Breast epithelium (tissue), 4 donors: ENCODE results near the gene TCTA. TPM values are rescaled to one million over a fixed set of nuclear protein-coding genes. Genes with fewer than 3 reads are reported as not detected.

ENCODE experiments used
- DNase-seq, 2 donors: peaks; one replicate each; pipeline ENCODE4 v3.0.0-alpha.2; 2019; ENCODE audit warnings: low spot score in 2 of 2
- H3K27ac ChIP-seq, 2 donors: fragments of 200-600 bp; sonication (generic) in 1 of 2; one replicate each; pipeline ENCODE4 v1.5.1; 2016 to 2019; ENCODE audit warnings: mild to moderate bottlenecking in 1 of 2
- H3K27me3 ChIP-seq, 2 donors: fragments of 200-600 bp; sonication (generic) in 1 of 2; one replicate each; pipeline versions ENCODE4 v1.5.1 to v1.6.0; 2017 to 2019; ENCODE audit warnings: control low read depth in 1 of 2, mild to moderate bottlenecking in 1 of 2
- H3K36me3 ChIP-seq: fragments of 200-600 bp; one replicate; pipeline ENCODE4 v1.5.1; 2019
- H3K4me1 ChIP-seq, 2 donors: fragments of 200-600 bp; sonication (generic); one replicate each; pipeline ENCODE4 v1.5.1; 2016 to 2019; ENCODE audit warnings: control low read depth in 1 of 2
- H3K4me3 ChIP-seq, 3 donors: fragments of 200-600 bp; sonication (generic); 1 replicate in 2 of 3; 2 replicates in 1 of 3; pipeline ENCODE4 v1.5.1; 2016 to 2019; ENCODE audit warnings: mild to moderate bottlenecking in 3 of 3, moderate library complexity in 2 of 3
- H3K9me3 ChIP-seq, 2 donors: fragments of 200-600 bp; sonication (generic) in 1 of 2; one replicate each; pipeline ENCODE4 v1.5.1; 2016 to 2019; ENCODE audit warnings: control low read depth in 1 of 2
- POLR2A ChIP-seq: fragments of 450-650 bp; IDR thresholded peaks from one replicate; pipeline ENCODE4 v1.6.1; 2016; ENCODE audit warnings: antibody characterized with exemption, mild to moderate bottlenecking, moderate library complexity
- POLR2AphosphoS5 ChIP-seq, 3 donors: sonication (generic); formaldehyde crosslinking; IDR thresholded peaks; one replicate each; pipeline ENCODE4 v1.6.1; 2017; ENCODE audit warnings: antibody characterized with exemption in 3 of 3
- intact Hi-C: fragments of 100-400 bp; cut with DNase I; formaldehyde crosslinking; loops from one replicate; pipeline ENCODE4 v1.15.1; 2023; ENCODE audit warnings: low total_unique reads
- total RNA-seq, 3 donors: library from RNA; depleted of rRNA; stranded (reverse); fragments of >200 nt; gene quantifications; one replicate each; pipeline ENCODE4 v1.1.0, GENCODE V29; 2016
- TF ChIP-seq, protein P1 (sequence below), 3 donors: fragments of 450-650 bp; IDR thresholded peaks; one replicate each; pipeline ENCODE4 v1.5.1; 2016 to 2017; ENCODE audit warnings: antibody characterized with exemption in 3 of 3, mild to moderate bottlenecking in 3 of 3, moderate library complexity in 3 of 3

The TCTA gene
- total RNA-seq, 3 donors from 2014 or later, result 22.6 to 29.0 (median 25.9) TPM

DNA sequence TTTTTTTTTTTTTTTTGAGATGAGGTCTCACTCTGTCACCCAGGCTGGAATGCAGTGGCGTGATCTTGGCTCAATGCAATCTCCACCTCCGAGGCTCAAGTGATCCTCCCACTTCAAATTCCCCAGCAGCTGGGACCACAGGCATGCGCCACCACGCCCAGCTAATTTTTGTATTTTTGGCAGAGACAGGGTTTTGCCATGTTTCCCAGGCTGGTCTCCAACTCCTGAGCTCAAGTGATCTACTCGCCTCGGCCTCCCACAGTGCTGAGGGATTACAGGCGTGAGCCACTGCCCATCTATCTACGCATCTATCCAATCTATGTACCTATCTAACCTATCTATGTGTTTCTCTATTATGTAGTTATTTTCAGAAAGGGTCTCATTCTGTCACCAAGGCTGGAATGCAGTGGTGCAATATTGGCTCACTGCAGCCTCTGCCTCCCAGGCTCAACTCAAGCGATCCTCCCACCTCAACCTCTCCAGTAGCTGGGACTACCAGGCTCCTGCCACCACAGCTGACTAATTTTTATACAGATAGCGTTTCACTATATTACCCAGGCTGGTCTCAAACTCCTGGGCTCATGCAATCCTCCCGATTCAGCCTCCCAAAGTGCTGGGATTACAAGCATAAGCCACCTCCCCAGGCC lies 33.9 kb upstream of the TCTA start:
- Histone ChIP-seq H3K4me3 (peak overlapping the region in 1 of 3 donors; percentile 0), H3K36me3 (no peaks in the 10 kb centered on the region), H3K4me1 (peaks cover 0 to 4% of the 10 kb centered on the region in 2 donors), H3K27ac (peak overlapping the region; percentile 14 to 25), H3K27me3 (no peaks in the 10 kb centered on the region), H3K9me3 (no peaks in the 10 kb centered on the region)
- TF ChIP-seq, protein P1, sequence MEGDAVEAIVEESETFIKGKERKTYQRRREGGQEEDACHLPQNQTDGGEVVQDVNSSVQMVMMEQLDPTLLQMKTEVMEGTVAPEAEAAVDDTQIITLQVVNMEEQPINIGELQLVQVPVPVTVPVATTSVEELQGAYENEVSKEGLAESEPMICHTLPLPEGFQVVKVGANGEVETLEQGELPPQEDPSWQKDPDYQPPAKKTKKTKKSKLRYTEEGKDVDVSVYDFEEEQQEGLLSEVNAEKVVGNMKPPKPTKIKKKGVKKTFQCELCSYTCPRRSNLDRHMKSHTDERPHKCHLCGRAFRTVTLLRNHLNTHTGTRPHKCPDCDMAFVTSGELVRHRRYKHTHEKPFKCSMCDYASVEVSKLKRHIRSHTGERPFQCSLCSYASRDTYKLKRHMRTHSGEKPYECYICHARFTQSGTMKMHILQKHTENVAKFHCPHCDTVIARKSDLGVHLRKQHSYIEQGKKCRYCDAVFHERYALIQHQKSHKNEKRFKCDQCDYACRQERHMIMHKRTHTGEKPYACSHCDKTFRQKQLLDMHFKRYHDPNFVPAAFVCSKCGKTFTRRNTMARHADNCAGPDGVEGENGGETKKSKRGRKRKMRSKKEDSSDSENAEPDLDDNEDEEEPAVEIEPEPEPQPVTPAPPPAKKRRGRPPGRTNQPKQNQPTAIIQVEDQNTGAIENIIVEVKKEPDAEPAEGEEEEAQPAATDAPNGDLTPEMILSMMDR (IDR thresholded peaks at IDR 0.05), result no peak
- no peak for TF ChIP-seq POLR2A
- intact Hi-C loops, result no loop called here
- DNase-seq, result peak in 1 of 2 donors; percentile 69

DNA sequence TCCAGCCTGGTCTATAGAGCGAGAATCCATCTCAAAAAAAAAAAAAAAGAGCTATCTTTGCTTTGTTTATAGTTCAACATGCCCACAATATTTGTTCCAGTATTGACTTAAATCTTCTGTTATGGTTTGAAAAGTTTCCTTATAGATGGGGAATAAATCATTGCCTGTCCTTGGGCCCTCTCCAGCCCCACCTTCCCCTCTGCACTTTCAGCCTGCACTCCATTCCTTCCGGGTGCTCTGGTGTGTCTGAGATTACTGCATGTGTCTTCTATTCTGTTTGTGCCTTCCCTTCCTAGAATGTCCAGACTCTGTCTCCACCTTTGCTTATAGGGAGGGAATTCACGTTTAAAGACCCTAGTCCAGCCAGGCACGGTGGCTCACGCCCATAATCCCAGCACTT lies 28.8 kb upstream of the TCTA start:
- Histone ChIP-seq H3K9me3 (no peaks in the 10 kb centered on the region), H3K4me1 (peaks cover 0 to 4% of the 10 kb centered on the region in 2 donors), H3K27ac (no peak overlapping the region), H3K27me3 (no peaks in the 10 kb centered on the region), H3K36me3 (no peaks in the 10 kb centered on the region), H3K4me3 (no peak overlapping the region)
- intact Hi-C loops, result no loop called here
- no peak for TF ChIP-seq POLR2A
- TF ChIP-seq, protein P1 (IDR thresholded peaks at IDR 0.05), result no peak
- no peak for TF ChIP-seq POLR2AphosphoS5 (IDR thresholded peaks at IDR 0.05)
- DNase-seq, result no peak

- no peak for DNase-seq
- no peaks in the 10 kb centered on the region for H3K4me1 ChIP-seq
- no peak overlapping the region for H3K4me3 ChIP-seq
- H3K36me3 ChIP-seq, result no peaks in the 10 kb centered on the region
- H3K9me3 ChIP-seq, result no peaks in the 10 kb centered on the region
- no peak for TF ChIP-seq POLR2A
- no peak overlapping the region for H3K27ac ChIP-seq
- no peaks in the 10 kb centered on the region for H3K27me3 ChIP-seq
- intact Hi-C loops, result no loop called here
These were observed 26.6 kb upstream of the TCTA start for GRCh38 chr3:49385617-49386016.

DNA sequence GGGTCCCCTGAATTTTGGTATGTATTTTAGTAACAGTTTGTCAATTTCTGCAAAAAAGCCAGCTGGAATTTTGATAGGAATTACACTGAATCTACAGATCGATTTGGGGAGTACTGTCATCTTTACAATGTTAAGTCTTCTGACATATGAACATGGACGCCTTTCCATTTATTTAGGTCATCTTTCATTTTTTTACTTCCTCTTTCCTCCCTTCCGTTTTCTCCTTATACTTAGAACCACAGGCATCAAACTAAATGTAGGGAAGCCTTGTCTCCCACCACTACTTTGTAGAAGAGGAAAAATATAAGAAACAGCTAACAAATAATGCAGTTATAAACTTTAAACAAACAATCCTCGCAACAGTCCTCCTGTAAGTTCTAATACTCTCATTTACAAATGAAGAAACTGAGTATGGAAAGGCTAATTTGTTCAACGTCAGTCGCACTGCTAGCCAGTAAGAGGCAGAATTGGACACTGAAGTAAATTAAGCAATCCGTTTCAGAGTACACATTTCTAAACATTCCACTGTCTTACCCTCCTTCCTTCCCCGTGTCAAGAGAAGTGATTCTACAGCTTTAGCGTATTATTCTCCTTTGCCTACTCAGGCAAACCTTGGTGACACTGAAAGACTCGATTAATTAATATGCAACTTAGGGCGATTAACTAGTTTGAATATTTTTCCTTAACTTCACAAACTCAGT lies 26.0 kb upstream of the TCTA start:
- DNase-seq, result no peak
- Histone ChIP-seq H3K4me1 (no peaks in the 10 kb centered on the region), H3K9me3 (no peaks in the 10 kb centered on the region), H3K36me3 (no peaks in the 10 kb centered on the region), H3K27ac (no peak overlapping the region), H3K4me3 (no peak overlapping the region), H3K27me3 (no peaks in the 10 kb centered on the region)
- TF ChIP-seq POLR2AphosphoS5 (IDR thresholded peaks at IDR 0.05), result no peak
- intact Hi-C loops, result no loop called here

DNA sequence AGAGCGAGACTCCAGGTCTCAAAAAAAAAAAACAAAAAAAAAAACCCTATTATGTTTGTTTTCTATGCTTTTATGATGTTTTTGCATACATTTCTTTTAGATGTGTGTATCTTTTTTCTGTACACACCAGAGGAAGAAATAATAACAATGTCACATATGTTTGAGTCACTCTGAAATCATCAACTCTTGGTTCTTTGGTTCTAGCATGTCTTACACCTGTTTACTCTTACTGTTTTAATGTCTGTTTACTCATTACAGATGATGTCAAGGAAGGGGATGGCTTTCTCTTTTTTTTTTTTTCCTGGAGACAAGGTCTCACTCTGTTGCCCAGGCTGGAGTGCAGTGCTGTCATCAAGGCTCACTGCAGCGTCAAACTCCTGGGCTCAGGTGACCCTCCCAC lies 24.5 kb upstream of the TCTA start:
- intact Hi-C loops, result no loop called here
- no peaks in the 10 kb centered on the region for H3K4me1 ChIP-seq
- TF ChIP-seq, protein P1 (IDR thresholded peaks at IDR 0.05), result no peak
- TF ChIP-seq POLR2A (no peak), POLR2AphosphoS5 (IDR thresholded peaks at IDR 0.05) (no peak)
- no peak overlapping the region for H3K4me3 ChIP-seq
- H3K9me3 ChIP-seq, result no peaks in the 10 kb centered on the region
- H3K27ac ChIP-seq, result no peak overlapping the region
- H3K36me3 ChIP-seq, result no peaks in the 10 kb centered on the region
- no peaks in the 10 kb centered on the region for H3K27me3 ChIP-seq
- DNase-seq, result no peak

DNA sequence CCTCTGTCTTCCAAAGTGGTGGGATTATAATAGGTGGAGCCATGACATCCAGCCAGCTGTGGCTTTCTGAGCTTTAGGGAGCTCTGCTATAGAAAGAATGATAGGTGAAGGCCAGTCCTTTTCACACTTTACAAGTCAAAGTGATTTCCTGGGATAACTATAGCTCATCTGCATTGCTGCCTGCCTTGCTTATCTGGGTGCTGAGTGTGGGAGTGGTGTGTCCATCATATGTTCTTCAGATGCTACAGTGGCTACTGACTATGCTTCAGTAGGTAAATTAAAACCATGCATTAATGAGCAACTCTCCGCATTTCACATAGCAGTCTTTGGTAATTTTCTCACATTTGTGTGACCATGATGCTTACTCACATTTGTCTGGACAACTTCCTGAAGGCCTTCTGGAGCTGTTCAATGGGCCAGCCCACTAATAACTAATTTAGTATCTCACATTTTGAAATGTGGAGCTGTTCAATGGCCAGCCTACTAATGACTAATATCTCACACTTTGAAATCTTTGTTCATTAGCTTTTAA lies 23.9 kb upstream of the TCTA start:
- intact Hi-C loops, result no loop called here
- DNase-seq, result no peak

More for the DNA sequence above, 23.9 kb upstream of the TCTA start:
- Histone ChIP-seq H3K9me3 (no peaks in the 10 kb centered on the region), H3K27me3 (no peaks in the 10 kb centered on the region), H3K4me1 (no peaks in the 10 kb centered on the region), H3K4me3 (no peak overlapping the region), H3K36me3 (no peaks in the 10 kb centered on the region), H3K27ac (no peak overlapping the region)
- TF ChIP-seq POLR2A, result no peak
- no peak for TF ChIP-seq POLR2AphosphoS5 (IDR thresholded peaks at IDR 0.05)
- TF ChIP-seq, protein P1 (IDR thresholded peaks at IDR 0.05), result no peak
